Airway epithelial cell (primary cell): ENCODE results near the gene SEPHS1. TPM values are rescaled to one million over a fixed set of nuclear protein-coding genes. Genes with fewer than 3 reads are reported as not detected.

Source experiments
- total RNA-seq: library from RNA; depleted of rRNA; stranded (reverse); fragments of >200 nt; gene quantifications from 2 replicates; pipeline ENCODE4 v1.2.3, GENCODE V29; 2015

Gene SEPHS1
- 23.4 and 38.8 TPM in 2 replicates for total RNA-seq

DNA sequence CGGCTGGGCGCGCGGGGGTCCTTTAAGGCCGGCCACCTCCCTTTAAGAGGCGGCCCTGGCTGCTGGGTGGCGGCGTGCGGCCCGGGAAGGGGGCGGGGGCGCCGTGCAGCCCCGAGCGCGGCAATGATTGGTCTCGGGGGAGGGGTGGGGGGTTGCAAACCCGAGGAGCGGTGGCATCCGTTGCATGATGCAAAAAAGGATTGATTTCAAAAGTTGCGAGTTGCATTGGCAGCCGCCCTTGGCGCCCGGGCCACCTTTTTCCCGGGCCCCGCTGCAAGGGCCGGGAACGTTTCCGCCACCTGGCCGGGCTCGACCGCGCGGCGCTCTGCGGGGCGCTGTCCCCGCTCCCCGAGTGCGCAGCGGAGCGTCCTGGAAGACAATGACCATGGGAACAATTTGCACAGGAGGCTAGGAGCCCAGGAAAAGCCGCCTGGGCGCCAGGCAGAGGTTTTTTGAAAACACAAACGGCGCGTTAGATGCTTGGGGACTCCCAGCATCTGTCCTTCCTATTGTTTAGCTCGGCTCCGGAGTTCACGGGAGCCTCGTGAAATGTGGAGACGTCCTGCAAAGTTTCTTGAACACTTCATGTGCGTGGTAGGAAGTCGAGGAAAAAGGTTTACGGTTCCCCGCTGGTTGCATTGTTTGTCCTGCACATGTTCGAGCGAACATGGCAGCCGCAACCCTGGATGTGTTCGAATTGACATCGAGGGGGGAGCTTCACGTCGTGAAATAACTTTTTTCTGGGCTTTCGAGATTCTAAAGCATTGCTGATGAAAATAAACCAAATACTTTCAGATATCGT lies at the start of gene SEPHS1:
TSS of gene SEPHS1 (minus strand) at position 78 of the 802 bp plus-strand sequence. CDS start 3,343 bp downstream, outside the sequence.

GRCh38 chr10:13299437-13300287 lies 48.4 kb downstream of the SEPHS1 start, which contains the start of gene PHYH:
Gene PHYH (minus strand): TSS chr10:13300064. CDS start chr10:13300042, 22 bp downstream.

Other genes with a start within 250 kb of the SEPHS1 start
- gene OPTN, start 248.1 kb downstream of the SEPHS1 start, total RNA-seq: 29.9 and 39.3 TPM in 2 replicates
- gene MCM10, start 186.7 kb downstream of the SEPHS1 start, total RNA-seq: 9.5 and 12.6 TPM in 2 replicates
- gene UCMA, start 113.9 kb downstream of the SEPHS1 start, total RNA-seq: not detected in 2 replicates
- gene PHYH, start 48.2 kb downstream of the SEPHS1 start, total RNA-seq: 7.2 and 10.5 TPM in 2 replicates
- gene BEND7, start 180.7 kb upstream of the SEPHS1 start, total RNA-seq: 2.6 and 3.2 TPM in 2 replicates
- 20.2 and 20.5 TPM in 2 replicates for gene PRPF18, start 238.7 kb upstream of the SEPHS1 start, total RNA-seq